ENCODE measurements around the gene MORN1. TPM values are rescaled to one million over a fixed set of nuclear protein-coding genes. Genes with fewer than 3 reads are reported as not detected.

MORN1 gene
- total and polyA plus RNA-seq, 11 donors = 2.2 to 8.2 (median 3.8) TPM

DNA sequence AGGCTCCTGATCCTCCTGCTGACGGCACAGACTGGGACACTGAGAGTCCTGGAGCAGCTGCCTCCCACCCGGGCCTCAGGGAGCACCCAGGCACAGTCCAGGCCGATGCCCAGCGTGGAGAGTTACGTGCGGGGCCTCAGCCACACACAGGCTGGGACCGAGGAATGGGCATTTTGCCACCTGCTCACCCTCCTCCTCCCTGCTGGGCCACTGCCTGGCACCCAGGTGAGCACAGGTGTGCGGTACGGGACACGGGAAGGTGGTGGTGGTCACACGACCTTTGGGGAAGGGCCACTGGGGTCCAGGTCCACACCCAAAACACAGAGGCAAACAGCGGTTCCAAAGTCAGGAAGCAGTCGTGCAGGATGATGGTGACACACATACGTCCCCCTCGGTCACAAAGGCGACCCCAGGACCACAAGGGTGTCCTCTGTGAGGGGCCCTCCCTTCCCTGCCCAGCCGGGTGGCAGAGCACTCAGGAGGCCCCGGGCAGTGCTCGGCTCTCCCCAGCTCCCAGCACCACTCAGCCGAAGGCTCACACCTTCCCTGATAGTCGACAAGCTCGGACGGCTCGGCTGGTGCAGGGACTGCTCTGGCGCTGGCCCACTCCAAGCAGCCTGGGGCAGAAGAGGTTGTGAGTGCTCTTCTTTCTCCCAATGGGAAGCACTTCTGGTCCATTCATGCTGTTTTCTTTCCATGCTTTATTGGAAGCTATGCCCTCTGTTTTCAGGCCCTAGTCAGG, 14.3 kb downstream of the MORN1 start:
- no peak for TF ChIP-seq POLR2A (IDR thresholded peaks at IDR 0.05)
- TF ChIP-seq, protein P1, sequence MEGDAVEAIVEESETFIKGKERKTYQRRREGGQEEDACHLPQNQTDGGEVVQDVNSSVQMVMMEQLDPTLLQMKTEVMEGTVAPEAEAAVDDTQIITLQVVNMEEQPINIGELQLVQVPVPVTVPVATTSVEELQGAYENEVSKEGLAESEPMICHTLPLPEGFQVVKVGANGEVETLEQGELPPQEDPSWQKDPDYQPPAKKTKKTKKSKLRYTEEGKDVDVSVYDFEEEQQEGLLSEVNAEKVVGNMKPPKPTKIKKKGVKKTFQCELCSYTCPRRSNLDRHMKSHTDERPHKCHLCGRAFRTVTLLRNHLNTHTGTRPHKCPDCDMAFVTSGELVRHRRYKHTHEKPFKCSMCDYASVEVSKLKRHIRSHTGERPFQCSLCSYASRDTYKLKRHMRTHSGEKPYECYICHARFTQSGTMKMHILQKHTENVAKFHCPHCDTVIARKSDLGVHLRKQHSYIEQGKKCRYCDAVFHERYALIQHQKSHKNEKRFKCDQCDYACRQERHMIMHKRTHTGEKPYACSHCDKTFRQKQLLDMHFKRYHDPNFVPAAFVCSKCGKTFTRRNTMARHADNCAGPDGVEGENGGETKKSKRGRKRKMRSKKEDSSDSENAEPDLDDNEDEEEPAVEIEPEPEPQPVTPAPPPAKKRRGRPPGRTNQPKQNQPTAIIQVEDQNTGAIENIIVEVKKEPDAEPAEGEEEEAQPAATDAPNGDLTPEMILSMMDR (IDR thresholded peaks at IDR 0.05) = no peak
- no peaks in the 10 kb centered on the region for H3K9me3 ChIP-seq
- intact Hi-C loops (cut with DNase I) = loop anchor here in 2 of 10 donors (5.0 kb wide), 2 partner anchors 45 to 55 kb away; no protein-coding TSS in a partner anchor
- DNase-seq = peak in 3 of 5 donors; percentile 19 to 61 (median 23)
- no peaks in the 10 kb centered on the region for H3K27me3 ChIP-seq
- H3K4me3 ChIP-seq = no peak overlapping the region
- H3K4me1 ChIP-seq = peaks cover 0 to 14% (median 8%) of the 10 kb centered on the region in 12 donors
- no peak overlapping the region for H3K27ac ChIP-seq
- no peak for ATAC-seq
- WGBS, 4 donors = 79 to 91% (median 86%) methylated on average over 22 to 25 of the region's 25 CpGs
- H3K36me3 ChIP-seq = peaks cover 0 to 3% (median 0%) of the 10 kb centered on the region in 9 donors

DNA sequence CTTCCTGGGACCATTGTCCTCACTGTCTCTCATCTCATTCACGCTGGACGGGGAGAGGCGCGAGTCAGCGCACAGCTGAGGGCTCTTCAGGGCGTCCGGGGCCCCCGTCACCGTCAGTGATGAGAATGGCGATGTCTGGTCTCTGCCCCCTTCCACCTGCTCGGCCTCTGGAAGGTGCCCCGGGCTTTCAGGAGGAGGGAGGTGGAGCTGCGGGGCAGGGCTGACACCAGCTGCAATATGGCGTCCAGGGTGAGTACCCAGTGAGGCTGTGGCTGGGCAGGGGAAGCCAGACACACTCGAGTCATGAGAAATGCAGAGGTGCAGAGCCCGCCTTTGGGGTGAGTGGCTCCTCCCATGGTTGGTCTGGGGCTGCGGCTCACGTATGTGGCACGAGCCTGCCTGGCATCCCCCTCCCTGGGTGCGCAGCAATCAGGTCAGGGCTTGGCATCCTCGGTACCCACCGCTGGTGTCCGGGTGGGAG, 15.1 kb downstream of the MORN1 start:
- WGBS, 4 donors = 90 to 98% (median 92%) methylated on average over 15 to 23 of the region's 23 CpGs
- Histone ChIP-seq H3K4me1 (peaks cover 0 to 6% (median 3%) of the 10 kb centered on the region in 12 donors), H3K27me3 (no peaks in the 10 kb centered on the region), H3K4me3 (no peak overlapping the region), H3K27ac (no peak overlapping the region), H3K9me3 (no peaks in the 10 kb centered on the region), H3K36me3 (peaks cover 0 to 3% (median 0%) of the 10 kb centered on the region in 9 donors)
- intact Hi-C loops (cut with DNase I) = loop anchor here in 2 of 10 donors (5.0 kb wide), 2 partner anchors 44 to 54 kb away; no protein-coding TSS in a partner anchor
- TF ChIP-seq, protein P1 (IDR thresholded peaks at IDR 0.05) = no peak
- TF ChIP-seq POLR2A (IDR thresholded peaks at IDR 0.05) = no peak
- DNase-seq (peak in 3 of 5 donors; percentile 15 to 34 (median 21)), ATAC-seq (no peak)

DNA sequence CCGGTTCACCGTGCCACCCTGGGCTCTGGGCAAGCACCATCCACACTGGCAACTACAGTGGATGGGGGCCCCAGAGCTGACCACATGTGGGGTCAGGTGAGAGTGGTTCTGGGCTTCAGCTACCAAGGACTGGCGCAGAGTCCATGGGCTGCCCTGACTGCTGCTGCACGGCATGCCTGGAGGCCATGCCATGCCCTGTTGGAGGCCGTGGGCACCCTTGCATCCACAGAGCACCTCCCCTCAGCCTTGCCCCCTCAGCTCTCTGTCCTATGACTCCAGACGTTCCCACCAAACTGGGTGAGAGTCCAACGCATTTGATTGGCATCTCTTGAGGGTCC, 15.5 kb downstream of the MORN1 start:
- Histone ChIP-seq H3K27me3 (no peaks in the 10 kb centered on the region), H3K27ac (no peak overlapping the region), H3K4me1 (peaks cover 0 to 2% (median 0%) of the 10 kb centered on the region in 12 donors), H3K36me3 (peaks cover 0 to 3% (median 0%) of the 10 kb centered on the region in 9 donors), H3K4me3 (no peak overlapping the region), H3K9me3 (no peaks in the 10 kb centered on the region)
- DNase-seq (peak in 1 of 5 donors; percentile 29), ATAC-seq (no peak)
- intact Hi-C loops (cut with DNase I) = loop anchor here in 2 of 10 donors (5.0 kb wide), 2 partner anchors 44 to 54 kb away; no protein-coding TSS in a partner anchor
- 85 to 90% (median 89%) methylated on average over 2 to 7 of the region's 7 CpGs for WGBS, 4 donors
- TF ChIP-seq, protein P1 (IDR thresholded peaks at IDR 0.05) = no peak
- TF ChIP-seq POLR2A (IDR thresholded peaks at IDR 0.05) = no peak

DNA sequence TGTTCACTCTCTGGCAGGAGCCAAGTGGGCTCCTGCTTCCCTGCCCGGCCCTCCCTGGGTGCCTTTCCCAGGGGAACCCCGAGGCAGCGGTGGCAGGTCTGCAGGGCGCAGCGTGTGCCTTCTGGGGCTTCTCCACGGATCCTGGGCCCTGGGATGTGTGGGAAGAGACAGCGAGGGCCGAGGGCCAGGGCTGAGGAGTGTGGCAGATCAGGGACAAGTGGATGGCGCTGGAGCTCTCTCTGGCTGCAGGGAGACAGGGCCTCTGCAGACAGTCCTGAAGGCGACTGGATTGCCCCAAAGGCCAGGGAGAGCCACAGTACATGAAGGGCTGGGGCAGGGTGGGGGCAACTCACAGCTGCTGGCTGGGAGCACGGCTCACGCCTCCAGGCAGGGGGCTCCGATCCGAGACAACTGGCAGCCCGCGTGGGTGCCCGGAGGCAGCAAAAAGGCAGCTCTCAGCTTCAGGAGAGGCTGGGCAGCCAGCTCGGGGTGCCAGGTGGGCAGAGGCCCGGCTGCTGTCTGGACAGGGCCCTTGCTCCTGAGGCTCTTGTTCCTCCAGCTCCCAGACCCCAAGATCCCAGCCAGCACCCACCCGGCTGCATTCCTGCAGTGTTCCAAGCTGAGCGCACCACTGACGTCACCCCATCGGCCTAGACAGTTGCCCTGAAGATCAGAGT, 16.0 kb downstream of the MORN1 start:
- TF ChIP-seq, protein P1 (IDR thresholded peaks at IDR 0.05) = no peak
- no peak for TF ChIP-seq POLR2A (IDR thresholded peaks at IDR 0.05)
- Histone ChIP-seq H3K36me3 (peaks cover 0 to 5% (median 0%) of the 10 kb centered on the region in 9 donors), H3K9me3 (no peaks in the 10 kb centered on the region), H3K4me1 (no peaks in the 10 kb centered on the region), H3K4me3 (no peak overlapping the region), H3K27me3 (no peaks in the 10 kb centered on the region), H3K27ac (no peak overlapping the region)
- no peak for ATAC-seq
- intact Hi-C loops (cut with DNase I) = loop anchor here in 2 of 10 donors (5.0 kb wide), 2 partner anchors 43 to 53 kb away; no protein-coding TSS in a partner anchor
- WGBS, 4 donors = 86 to 91% (median 88%) methylated on average over 16 to 23 of the region's 23 CpGs
- peak in 3 of 5 donors; percentile 19 to 45 (median 22) for DNase-seq
